WI38 (cell line): ENCODE results near the gene EPB41L2.

Experiments used
- H3K4me3 ChIP-seq: 2 replicates; pipeline ENCODE4 v1.5.1; 2011; ENCODE audit warnings: low read depth, mild to moderate bottlenecking, control low read depth, low read length
- TF ChIP-seq, protein P1 (sequence below): IDR thresholded peaks from 2 replicates; pipeline ENCODE4 v1.5.1; 2012; ENCODE audit warnings: low read depth, mild to moderate bottlenecking, control low read depth, low read length

The EPB41L2 gene

GRCh38 chr6:131004387-131004755 lies 58.7 kb downstream of the EPB41L2 start:
- no peak overlapping the region for H3K4me3 ChIP-seq
- TF ChIP-seq, protein P1, sequence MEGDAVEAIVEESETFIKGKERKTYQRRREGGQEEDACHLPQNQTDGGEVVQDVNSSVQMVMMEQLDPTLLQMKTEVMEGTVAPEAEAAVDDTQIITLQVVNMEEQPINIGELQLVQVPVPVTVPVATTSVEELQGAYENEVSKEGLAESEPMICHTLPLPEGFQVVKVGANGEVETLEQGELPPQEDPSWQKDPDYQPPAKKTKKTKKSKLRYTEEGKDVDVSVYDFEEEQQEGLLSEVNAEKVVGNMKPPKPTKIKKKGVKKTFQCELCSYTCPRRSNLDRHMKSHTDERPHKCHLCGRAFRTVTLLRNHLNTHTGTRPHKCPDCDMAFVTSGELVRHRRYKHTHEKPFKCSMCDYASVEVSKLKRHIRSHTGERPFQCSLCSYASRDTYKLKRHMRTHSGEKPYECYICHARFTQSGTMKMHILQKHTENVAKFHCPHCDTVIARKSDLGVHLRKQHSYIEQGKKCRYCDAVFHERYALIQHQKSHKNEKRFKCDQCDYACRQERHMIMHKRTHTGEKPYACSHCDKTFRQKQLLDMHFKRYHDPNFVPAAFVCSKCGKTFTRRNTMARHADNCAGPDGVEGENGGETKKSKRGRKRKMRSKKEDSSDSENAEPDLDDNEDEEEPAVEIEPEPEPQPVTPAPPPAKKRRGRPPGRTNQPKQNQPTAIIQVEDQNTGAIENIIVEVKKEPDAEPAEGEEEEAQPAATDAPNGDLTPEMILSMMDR, result no peak

DNA sequence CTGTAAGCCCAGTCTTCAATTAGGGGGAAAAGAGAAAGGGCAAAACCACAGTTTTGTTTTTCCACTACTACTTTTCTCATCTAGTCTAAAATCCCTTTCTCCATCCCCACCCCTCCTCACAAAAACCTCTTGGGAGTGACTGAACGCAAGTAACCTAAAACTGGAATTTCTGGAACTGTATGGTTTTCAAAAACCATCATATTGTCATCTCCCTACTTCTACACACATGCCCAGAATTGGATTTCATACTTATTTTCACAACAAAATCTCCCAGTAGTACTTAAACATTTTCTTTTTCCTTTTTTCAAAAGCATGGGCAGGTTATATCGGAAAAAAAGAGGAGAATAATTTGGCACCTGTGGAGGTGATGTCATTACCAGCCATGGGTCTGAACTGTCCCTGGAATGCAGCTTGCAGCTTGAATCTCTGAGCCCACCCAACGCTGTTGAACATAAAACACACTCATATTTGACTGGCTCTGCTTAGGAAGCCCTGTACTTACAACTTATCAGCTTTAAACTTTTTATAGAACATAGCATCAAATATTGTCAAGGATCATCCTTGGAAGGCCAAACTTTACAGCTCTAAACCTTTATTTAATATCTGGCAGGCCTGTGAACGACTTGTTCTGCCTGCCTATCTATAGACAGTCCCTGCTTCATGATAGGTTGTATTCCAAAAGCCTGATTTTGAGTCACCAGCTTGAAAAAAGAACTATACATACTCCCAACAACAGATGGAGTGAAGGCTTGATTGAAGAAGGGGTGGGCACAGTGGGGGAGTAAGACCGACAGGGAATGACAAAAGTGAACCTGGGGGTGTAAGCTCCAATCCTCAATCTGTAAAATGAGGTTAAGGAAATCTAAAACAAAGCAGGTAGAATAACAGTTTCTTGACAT lies 59.3 kb downstream of the EPB41L2 start:
- H3K4me3 ChIP-seq, result no peak overlapping the region
- TF ChIP-seq, protein P1, result no peak

DNA sequence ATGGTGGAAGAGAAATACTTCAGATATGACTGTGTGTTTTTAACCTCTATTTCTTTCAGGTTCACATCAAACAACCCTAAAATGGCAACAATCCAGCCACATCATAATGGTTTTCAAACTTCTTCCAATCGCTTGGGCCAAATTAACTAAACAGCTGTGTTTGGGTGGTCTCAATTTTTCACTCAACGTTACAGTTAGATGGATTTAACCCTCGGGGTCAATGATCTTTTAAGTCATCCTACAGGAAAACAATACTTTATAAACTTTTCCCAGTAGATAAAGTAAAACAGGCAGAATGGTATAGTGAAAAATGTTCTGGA lies 60.4 kb downstream of the EPB41L2 start:
- no peak overlapping the region for H3K4me3 ChIP-seq
- TF ChIP-seq, protein P1, result no peak

DNA sequence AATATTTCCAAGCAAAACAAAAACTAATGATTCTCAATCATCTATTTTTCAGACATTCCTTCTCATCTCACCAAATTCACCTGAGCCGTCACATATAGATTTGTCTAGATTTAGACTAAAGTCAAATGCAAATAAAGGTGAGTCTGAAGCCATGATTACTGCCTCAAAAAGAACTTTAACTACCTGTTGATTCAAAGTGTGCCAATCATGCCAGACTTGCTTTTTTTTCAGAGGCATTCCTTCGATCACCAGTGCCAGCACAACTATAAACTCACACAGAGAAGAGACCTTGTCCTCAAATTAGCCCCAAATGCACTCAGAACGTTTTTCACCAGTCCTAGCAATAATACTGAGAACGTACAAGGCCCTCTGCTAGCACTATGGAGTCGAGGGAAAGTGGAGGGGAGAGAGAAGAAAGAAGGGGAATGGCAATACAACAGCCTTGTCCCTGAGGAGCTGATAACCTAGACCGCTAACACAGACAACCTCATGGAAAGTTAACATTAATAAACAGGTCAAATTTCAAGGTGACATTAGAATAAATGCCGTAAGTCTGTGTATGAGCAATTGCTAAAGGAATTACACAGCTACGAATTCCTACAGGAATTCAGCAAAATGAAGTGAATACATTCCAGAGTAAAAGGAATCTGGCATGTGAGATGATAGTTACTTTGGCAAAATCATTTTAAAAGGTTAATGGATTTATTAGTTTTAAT lies 60.9 kb downstream of the EPB41L2 start:
- TF ChIP-seq, protein P1, result no peak

DNA sequence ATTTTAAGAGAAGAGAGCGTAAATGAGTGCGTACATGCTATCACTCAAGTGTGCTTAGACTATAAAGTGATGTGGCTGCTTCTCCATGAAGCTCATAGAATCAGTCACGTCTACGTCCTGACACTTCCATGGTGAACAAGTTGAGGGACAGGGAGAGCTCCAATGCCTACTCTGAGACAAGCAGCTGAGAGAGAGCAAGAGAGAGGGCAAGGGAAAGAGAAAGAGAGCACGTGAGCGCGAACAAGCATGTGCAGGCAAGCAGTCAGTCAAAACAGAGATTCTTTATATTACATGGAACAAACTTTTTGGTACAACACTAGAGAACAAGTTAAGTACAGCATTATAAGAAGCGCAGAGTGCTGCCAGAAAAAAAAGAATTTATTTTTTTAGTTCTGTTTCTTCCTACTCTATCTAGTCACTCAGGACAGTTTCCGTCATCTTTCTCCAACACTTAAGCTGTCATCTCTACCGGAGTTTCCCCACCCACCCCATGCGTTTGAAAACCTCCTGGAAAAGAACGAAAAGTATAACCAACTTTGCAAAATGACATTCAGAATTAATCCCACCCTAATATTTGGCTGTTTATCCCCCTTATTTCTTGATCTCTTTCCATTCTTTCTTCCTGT lies 61.8 kb downstream of the EPB41L2 start:
- TF ChIP-seq, protein P1, result no peak
- H3K4me3 ChIP-seq, result no peak overlapping the region

More for the DNA sequence above, 60.9 kb downstream of the EPB41L2 start:
- H3K4me3 ChIP-seq, result no peak overlapping the region

- TF ChIP-seq, protein P1, result no peak
- H3K4me3 ChIP-seq, result no peak overlapping the region
Measured at GRCh38 chr6:131000544-131000943, 62.5 kb downstream of the EPB41L2 start.
